Mucosa of rectum (tissue), 2 donors: ENCODE data around the gene LRRC49.

ENCODE experiments used
- H3K27ac ChIP-seq, 2 donors: one replicate each; pipeline ENCODE4 v1.7.0; 2013; ENCODE audit warnings: inconsistent platforms in 2 of 2, low read depth in 2 of 2, low read length in 2 of 2
- H3K27me3 ChIP-seq, 2 donors: one replicate each; pipeline ENCODE4 v1.7.0; 2013; ENCODE audit warnings: low read length in 2 of 2; ENCODE audit not compliant: control insufficient read depth in 2 of 2, insufficient read depth in 2 of 2
- H3K36me3 ChIP-seq, 2 donors: one replicate each; pipeline ENCODE4 v1.7.0; 2013; ENCODE audit warnings: low read length in 2 of 2; ENCODE audit not compliant: control insufficient read depth in 2 of 2, insufficient read depth in 2 of 2
- H3K4me1 ChIP-seq, 2 donors: one replicate each; pipeline ENCODE4 v1.7.0; 2013; ENCODE audit warnings: low read length in 2 of 2, mild to moderate bottlenecking in 1 of 2; ENCODE audit not compliant: control insufficient read depth in 2 of 2, insufficient read depth in 2 of 2
- H3K4me3 ChIP-seq, 2 donors: one replicate each; pipeline ENCODE4 v1.7.0; 2013; ENCODE audit warnings: low read length in 2 of 2
- H3K9ac ChIP-seq, 2 donors: one replicate each; pipeline ENCODE4 v1.7.0; 2013; ENCODE audit warnings: low read length in 2 of 2, low read depth in 1 of 2, mild to moderate bottlenecking in 1 of 2
- H3K9me3 ChIP-seq, 2 donors: one replicate each; pipeline ENCODE4 v1.7.0; 2013; ENCODE audit warnings: low read length in 2 of 2; ENCODE audit not compliant: control insufficient read depth in 2 of 2
- donor health status: healthy.
- donor health status: Normal muscosa, but diverticular disease.

Gene LRRC49

DNA sequence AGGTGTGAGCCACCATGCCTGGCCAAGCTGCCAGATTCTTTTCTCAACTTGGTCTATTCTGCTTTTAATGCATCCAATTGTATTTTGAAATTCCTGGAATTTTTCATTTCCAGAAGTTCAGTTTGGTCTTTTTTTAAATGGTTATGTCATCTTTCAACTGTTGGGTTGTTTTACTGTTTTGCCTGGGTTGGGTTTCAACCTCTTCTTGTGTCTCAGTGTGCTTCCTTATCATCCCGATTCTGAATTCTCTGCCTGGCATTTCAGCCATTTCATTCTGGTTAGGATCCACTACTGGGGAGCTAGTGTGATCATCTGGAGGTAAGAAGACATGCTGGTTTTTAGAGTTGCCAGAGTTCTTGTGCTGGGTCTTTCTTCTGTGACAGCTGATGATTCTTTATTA, 61.5 kb downstream of the LRRC49 start:
- Histone ChIP-seq H3K27ac (no peak overlapping the region), H3K4me1 (no peaks in the 10 kb centered on the region), H3K27me3 (no peaks in the 10 kb centered on the region), H3K9me3 (peaks cover 0 to 6% of the 10 kb centered on the region in 2 donors), H3K36me3 (no peaks in the 10 kb centered on the region), H3K4me3 (no peak overlapping the region), H3K9ac (no peak overlapping the region)

DNA sequence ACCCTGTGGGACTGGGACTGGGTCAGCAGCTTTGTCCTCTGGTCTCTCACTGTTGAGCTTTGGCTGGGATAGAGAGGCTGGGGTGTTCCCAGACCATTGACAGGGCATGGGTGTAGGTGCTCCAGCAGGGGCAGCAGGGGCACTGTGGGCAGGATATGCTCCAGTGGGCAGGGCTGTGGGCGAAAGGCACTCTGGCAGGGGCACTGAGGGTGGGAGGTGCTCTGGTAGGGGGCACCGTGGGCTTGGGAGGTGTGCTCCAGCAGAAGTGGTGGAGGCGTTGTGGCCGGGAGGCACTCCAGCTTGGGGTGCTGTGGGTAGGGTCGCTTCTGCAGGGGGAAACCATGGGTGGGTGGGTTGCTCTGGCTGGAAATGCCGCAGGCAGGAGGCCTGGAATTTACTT, 62.1 kb downstream of the LRRC49 start:
- peaks cover 0 to 6% of the 10 kb centered on the region in 2 donors for H3K9me3 ChIP-seq
- H3K4me3 ChIP-seq: no peak overlapping the region
- H3K36me3 ChIP-seq: no peaks in the 10 kb centered on the region
- H3K27ac ChIP-seq: no peak overlapping the region
- no peak overlapping the region for H3K9ac ChIP-seq
- no peaks in the 10 kb centered on the region for H3K4me1 ChIP-seq
- no peaks in the 10 kb centered on the region for H3K27me3 ChIP-seq

DNA sequence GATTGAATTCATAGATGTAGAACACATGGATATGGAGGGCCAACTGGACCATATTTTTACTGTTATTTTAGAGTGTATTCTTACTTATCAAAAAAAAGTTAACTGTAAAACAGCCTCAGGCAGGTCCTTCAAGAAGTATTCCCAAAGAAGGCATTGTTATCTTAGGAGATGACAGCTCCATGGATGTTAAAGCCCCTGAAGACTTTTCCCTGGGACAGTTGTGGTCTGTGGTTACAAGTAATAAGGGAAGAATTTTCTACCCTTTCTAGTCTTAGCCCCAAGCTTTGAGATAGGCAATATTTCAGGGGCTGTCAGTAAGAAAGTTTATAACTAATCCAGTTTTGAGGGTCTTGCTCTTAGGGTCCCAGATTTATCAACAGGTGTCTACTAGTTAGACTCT, 62.5 kb downstream of the LRRC49 start:
- Histone ChIP-seq H3K9ac (no peak overlapping the region), H3K9me3 (peaks cover 0 to 6% of the 10 kb centered on the region in 2 donors), H3K4me3 (no peak overlapping the region), H3K4me1 (no peaks in the 10 kb centered on the region), H3K27ac (no peak overlapping the region), H3K27me3 (no peaks in the 10 kb centered on the region), H3K36me3 (no peaks in the 10 kb centered on the region)

DNA sequence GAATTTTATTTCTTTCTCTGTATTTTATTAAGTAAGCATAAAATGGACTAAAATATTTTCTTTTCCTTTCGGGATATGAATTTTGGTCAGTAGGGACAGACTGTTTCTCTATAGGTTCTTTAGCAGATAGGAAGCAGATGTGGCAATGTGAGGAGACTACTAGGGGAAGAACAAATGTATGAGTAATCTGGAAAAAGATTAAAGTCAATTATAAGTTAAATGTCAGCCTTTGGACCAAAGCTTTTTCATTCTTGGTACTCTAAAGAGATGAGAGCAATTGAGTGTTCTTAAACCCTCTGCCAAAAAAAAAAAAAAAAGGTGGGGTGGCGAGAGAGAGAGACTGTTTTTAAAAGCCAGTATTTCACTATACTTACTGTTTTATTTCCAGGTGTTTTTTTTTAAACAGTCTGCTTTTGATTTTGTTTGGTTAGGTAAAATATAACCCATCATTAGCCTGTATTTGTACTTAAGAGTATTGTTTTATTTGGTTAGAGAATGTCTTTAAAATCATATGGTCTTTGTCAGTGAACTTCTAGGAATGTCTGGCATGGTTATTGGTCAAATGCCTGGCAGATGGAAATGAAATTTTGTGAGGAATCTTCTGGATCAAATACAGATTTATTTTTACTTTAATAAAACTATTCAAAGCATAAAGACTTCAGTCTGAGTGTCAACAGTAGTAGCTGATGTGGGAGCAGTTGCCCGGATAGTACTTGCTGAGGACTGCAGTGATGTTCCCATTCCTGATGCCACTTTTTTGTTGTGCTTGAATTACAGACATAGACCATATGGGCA, 63.8 kb downstream of the LRRC49 start:
- H3K27ac ChIP-seq: no peak overlapping the region
- no peak overlapping the region for H3K4me3 ChIP-seq
- H3K27me3 ChIP-seq: no peaks in the 10 kb centered on the region
- no peaks in the 10 kb centered on the region for H3K4me1 ChIP-seq
- H3K36me3 ChIP-seq: no peaks in the 10 kb centered on the region
- no peak overlapping the region for H3K9ac ChIP-seq
- no peaks in the 10 kb centered on the region for H3K9me3 ChIP-seq

DNA sequence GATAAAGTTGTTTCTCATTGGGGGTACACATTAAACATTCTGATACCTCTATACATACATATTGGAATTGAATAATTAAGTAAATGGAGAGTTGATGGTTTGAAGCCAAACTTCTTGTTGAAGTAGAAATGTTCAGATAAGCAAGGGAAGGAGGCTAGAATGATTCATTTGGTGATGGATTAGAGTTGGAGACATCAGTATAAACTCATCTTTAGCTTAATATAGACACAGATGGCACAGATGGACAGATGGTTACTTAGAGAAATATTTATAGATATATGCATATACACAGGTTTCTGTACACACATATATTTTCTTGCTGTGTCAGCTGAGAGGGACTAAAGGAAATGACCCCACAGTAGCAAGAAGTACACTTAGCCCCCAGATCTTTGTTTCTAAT, 69.5 kb downstream of the LRRC49 start:
- Histone ChIP-seq H3K4me3 (no peak overlapping the region), H3K36me3 (no peaks in the 10 kb centered on the region), H3K27ac (no peak overlapping the region), H3K9me3 (no peaks in the 10 kb centered on the region), H3K9ac (no peak overlapping the region), H3K4me1 (no peaks in the 10 kb centered on the region), H3K27me3 (no peaks in the 10 kb centered on the region)

DNA sequence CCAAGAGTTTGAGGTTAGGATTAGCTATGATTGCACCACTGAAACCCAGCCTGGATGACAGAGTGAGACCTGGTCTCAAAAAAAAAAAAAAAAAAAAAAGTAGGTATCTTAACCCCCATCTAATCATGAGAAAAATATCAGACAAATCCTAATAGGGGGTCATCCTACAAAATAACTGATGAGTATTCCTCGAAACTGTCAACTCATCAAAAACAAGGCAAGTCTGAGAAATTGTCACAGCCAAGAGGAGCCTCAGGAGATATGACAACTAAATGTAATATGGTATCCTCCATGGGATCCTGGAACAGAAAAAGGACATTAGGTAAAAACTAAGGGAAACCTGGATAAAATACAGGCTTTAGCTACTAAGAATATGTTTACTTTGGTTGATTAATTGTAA, 70.6 kb downstream of the LRRC49 start:
- no peaks in the 10 kb centered on the region for H3K4me1 ChIP-seq
- H3K9me3 ChIP-seq: no peaks in the 10 kb centered on the region
- no peak overlapping the region for H3K9ac ChIP-seq
- H3K4me3 ChIP-seq: no peak overlapping the region
- no peaks in the 10 kb centered on the region for H3K27me3 ChIP-seq
- H3K36me3 ChIP-seq: no peaks in the 10 kb centered on the region
- no peak overlapping the region for H3K27ac ChIP-seq

DNA sequence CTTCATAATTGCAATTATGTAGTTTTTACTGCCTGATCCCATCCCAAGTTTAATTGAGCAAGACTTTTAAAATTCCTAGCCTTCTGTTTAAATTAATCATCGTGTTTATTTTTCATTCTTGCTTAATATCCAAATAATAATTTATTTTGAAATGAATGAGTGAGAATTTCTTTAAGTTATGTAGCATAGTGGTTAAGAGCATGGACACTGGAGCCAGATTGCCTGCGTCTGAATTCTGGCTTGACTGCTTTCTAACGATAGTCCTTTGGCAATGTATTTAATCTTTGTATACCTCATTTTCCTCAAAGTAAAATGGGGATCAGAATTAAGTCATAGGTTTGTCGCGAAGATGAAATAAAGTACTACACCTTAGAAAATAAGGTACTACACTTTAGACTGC, 71.4 kb downstream of the LRRC49 start:
- Histone ChIP-seq H3K9me3 (no peaks in the 10 kb centered on the region), H3K9ac (no peak overlapping the region), H3K27me3 (no peaks in the 10 kb centered on the region), H3K27ac (no peak overlapping the region), H3K36me3 (no peaks in the 10 kb centered on the region), H3K4me3 (no peak overlapping the region), H3K4me1 (no peaks in the 10 kb centered on the region)

DNA sequence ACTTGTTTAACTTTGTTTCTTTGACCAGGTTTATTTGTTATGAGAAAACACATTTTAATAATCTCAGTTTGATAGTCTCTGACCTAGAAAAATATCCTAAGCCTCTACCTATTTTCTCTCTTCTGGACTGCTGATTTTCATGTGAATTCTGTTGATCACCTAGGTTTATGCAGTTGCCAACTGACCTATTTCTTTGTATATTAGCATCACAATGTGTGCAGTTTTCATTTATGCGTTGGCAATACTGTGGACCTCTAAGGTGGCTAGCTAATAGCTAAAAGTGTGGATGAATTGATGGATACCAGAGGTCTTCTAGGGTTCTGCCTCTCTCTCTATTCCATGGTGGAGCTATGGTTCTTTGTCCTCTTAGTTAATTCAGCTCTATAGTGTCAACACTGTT, 72.1 kb downstream of the LRRC49 start:
- Histone ChIP-seq H3K9me3 (no peaks in the 10 kb centered on the region), H3K9ac (no peak overlapping the region), H3K36me3 (no peaks in the 10 kb centered on the region), H3K27ac (no peak overlapping the region), H3K27me3 (no peaks in the 10 kb centered on the region), H3K4me3 (no peak overlapping the region), H3K4me1 (no peaks in the 10 kb centered on the region)

DNA sequence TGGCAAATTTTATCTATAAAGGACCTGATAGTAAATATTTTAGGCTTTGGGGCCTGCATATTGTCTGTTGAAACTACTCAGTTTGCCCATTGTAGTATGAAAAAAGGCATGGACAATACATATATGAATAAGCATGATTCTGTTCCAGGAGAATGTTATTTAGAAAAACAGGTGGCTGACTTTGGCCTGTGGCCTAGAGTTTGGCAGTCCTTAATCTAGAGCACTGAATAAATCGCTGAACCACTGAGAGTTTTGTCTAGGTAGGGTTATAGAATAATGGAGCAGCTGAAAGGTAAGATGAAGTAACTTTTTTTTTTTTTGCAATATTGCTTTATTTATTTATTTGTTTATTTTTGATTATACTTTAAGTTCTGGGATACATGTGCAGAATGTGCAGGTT, 75.0 kb downstream of the LRRC49 start:
- no peaks in the 10 kb centered on the region for H3K36me3 ChIP-seq
- H3K4me1 ChIP-seq: no peaks in the 10 kb centered on the region
- H3K9ac ChIP-seq: no peak overlapping the region
- no peak overlapping the region for H3K4me3 ChIP-seq
- H3K27ac ChIP-seq: no peak overlapping the region
- H3K9me3 ChIP-seq: no peaks in the 10 kb centered on the region
- no peaks in the 10 kb centered on the region for H3K27me3 ChIP-seq

DNA sequence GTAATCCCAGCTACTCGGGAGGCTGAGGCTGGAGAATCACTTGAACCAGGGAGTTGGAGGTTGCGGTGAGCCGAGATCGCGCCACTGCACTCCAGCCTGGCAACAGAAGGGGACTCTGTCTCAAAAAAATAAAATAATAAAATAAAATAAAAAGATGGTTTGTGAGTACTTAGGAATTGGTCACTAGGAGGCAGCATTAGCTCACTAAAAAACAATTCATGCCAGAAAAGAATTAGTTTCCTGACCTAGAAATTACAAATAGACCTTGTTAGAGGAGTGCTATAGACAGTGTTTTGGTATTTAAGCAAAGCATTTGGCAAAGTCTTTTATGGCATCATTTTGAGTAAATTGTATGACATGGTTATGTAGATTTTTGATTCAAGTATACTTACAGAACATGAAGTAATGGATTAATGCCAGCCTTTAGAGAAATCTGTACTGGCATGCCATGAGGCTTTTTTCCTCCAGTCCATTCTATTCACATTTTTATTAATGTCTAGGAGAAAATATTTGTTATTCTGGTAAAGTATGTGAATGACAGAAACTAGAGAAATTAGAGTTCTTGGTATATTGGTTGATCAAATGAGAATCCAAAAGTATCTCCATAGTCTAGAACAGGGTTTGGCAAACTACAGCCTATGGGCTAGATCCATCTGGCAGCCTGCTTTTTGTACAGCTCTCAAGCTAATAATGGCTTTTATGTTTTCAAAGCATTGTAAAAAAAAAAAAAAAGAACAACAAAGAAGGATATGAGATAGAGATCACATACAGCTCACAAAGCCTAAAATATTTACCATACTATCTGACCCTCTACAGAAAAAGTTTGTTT, 81.6 kb downstream of the LRRC49 start:
- Histone ChIP-seq H3K36me3 (no peaks in the 10 kb centered on the region), H3K4me3 (no peak overlapping the region), H3K4me1 (no peaks in the 10 kb centered on the region), H3K9me3 (no peaks in the 10 kb centered on the region), H3K27ac (no peak overlapping the region), H3K27me3 (no peaks in the 10 kb centered on the region), H3K9ac (no peak overlapping the region)
